ENCODE results near the gene FBXO17. TPM values are rescaled to one million over a fixed set of nuclear protein-coding genes. Genes with fewer than 3 reads are reported as not detected.

FBXO17 gene
- total RNA-seq, 1 donor from 2014 or later, result 30.0 TPM

DNA sequence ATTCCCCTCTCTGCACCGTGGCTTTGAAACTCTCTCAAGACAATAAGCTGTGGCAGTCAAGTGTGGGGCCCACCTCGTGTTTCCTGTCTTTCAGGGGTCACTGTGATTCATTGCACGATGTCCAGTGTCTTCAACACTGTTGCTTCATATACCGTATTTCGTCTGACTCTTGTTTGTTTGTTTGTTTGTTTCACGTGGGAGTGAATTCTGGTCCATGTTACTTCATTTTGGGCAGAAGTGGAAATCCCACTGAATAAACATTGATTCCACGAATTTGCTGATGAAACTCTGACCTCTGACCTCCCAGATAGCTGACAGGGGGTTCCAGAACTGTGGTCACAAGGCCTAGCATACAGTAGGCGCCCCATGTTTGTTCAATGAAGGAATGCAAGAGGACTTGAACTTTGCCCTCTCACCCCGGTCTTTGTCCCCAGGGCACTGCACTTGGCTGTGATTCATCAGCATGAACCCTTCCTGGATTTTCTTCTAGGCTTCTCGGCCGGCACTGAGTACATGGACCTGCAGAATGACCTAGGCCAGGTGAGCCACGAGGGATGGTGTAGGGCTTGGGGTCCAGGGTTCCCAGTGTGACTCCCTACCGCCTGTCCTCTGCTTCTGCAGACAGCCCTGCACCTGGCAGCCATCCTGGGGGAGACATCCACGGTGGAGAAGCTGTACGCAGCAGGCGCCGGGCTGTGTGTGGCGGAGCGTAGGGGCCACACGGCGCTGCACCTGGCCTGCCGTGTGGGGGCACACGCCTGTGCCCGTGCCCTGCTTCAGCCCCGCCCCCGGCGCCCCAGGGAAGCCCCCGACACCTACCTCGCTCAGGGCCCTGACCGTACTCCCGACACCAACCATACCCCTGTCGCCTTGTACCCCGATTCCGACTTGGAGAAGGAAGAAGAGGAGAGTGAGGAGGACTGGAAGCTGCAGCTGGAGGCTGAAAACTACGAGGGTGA lies 70.7 kb downstream of the FBXO17 start:
- no peak for ATAC-seq
- DNase-seq (ENCODE audit: low spot score), result no peak
- intact Hi-C loops (cut with DNase I), result loop anchor here (1.0 kb wide), 1 partner anchor 361 kb away; no protein-coding TSS in a partner anchor

DNA sequence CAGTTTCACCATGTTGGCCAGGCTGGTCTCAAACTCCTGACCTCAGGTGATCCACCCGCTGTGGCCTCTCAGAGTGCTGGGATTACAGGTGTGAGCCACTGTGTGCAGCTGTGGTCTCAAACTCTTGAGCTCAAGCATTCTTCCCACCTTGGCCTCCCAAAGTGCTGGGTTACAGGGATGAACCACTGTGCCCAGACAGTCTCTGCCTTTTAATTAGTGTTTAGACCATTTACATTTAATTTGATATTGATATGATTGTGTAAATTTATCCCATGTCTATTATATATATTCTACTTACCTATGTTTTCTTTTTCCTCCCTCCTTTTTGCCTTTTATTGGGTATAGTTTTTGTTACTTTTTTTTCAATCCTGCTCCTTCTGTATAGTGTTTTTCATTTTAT lies 73.9 kb downstream of the FBXO17 start:
- DNase-seq (ENCODE audit: low spot score) (no peak), ATAC-seq (no peak)
- intact Hi-C loops (cut with DNase I), result no loop called here

DNA sequence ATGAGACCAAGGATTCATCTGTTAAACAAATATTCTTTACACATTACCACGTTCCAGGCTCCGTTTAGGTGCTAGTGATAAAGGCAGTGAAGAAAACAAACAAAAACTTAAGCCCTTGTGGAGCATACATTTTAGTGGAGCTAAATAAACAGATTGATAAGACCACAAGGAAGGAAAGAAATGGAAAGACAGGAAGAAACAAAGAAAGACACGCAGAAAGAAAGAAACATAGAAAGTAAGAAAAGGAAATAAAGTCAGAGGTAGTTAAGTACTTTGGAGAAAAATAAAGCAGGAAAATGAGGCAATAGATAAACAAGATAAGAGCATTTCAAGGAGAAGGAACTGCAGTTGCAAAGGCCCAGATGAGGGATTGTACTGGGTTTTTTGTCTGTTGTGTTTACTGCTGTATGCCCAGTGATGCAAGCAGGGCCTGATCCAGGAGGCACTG lies 74.8 kb downstream of the FBXO17 start:
- ATAC-seq (no peak), DNase-seq (ENCODE audit: low spot score) (no peak)
- intact Hi-C loops (cut with DNase I), result no loop called here

DNA sequence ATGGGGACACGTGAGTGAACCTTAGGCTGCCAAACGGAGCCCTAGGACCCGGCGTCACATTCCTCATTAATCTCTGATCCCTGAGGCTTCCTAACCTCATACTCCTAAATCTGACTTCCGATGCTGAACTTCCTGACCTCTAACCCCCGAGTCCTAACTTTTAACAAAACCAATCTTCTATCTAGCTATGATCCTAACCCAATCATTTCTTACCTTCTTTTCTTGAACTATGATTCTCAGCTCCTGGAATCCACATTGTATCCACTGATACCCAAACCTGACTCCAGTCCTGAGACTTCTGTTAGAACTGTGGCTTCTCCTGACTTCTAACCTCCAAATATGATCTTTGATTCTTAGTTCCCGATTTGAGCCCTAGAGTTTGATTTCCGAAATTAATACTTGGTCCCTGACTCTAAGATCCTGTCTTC lies 75.3 kb downstream of the FBXO17 start:
- ATAC-seq, result no peak

DNA sequence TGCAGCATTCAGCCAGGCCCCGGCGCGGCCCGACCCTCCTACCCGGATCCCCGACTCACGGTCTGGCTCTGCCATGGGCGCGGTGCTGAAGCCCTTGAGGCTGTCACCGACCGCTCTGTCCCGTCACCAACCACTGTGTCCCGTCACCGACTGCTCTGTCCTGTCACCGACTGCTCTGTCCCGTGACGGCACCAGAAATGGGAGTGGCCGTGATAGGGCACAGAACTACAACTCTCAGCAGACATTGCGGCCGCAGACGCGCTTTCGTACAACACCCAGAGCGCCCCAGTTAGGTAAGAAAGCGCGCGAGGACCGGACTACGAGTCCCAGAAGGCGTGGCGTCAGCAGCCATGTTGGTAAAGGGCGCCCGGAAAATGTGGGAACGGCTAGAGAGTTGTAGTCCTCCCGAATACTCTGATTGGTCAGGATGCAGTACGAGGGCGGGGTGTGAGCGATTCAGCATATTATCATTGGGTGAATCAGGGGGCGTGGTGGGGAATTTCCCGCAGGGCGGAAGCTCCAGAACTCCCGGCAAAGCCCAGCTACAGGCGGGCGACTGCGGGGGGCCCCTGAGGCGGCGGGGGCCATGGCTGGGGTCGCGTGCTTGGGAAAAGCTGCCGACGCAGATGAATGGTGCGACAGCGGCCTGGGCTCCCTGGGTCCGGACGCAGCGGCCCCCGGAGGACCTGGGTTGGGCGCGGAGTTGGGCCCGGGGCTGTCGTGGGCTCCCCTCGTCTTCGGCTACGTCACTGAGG lies 75.9 kb downstream of the FBXO17 start, which contains the start of the genes NFKBIB and SIRT2:
TSS of gene NFKBIB (plus strand) at position 523 of the 755 bp plus-strand sequence. CDS start at position 587, 64 bp downstream.
TSS of gene SIRT2 (minus strand) at position 172 of the 755 bp plus-strand sequence. CDS start at position 75, 97 bp downstream.
- intact Hi-C loops (cut with DNase I), result no loop called here
- ATAC-seq, result peak; percentile 99
- peak; percentile 99 for DNase-seq (ENCODE audit: low spot score)

More for the DNA sequence above, 75.3 kb downstream of the FBXO17 start:
- intact Hi-C loops (cut with DNase I), result no loop called here
- no peak for DNase-seq (ENCODE audit: low spot score)

DNA sequence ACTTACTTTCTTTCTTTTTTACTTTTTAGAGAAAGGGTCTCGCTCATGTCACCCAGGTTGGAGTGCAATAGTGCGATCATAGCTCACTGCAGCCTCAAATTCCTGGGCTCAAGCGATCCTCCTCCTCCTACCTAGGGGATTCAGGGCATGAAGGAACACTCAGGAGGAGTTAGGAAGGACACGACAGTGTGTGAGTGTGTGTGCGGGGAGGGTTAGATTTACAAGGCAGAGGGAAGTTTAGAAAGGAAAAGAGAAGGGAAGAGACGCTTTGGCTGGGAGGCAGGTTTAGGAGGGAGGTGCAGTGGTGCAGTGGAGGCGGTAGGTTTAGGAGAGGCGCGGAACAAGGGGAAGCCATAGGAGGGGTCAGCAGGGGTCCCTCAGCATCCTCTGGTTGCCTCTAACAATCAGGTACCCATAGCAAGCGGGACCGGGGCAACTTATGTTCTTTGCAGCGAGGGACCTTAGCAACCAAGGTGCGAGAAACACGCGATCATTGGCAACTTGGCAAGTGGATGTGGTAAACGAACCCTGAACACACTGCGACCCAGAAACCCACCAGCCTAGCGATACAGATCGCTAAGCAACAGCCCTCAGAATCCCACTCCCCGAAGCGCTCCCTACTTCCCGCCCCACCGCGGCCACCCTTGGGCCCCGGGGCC lies 76.6 kb downstream of the FBXO17 start:
- intact Hi-C loops (cut with DNase I), result no loop called here
- DNase-seq (ENCODE audit: low spot score), result no peak
- ATAC-seq, result peak; percentile 8

DNA sequence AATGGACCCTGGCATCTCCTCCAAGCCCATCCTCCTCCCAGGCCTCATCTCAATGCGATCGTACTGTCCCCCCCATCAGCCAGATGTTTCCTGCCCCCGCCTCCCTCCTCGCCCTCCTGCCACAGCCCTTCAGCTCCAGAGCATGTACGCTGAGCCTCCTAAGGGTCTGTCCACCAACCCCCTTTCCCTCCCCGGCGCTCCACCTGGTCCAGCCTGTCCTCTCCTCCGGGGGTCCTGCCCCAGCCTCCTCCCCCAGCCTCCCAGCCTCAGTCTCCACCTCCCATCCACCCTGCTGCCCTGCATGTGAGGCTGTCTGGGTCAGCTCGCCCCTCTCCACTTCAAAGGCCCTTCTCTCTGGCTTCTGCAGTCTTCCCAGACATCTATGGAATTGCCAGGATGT lies 80.6 kb downstream of the FBXO17 start:
- no peak for ATAC-seq
- intact Hi-C loops (cut with DNase I), result no loop called here
- DNase-seq (ENCODE audit: low spot score), result no peak

DNA sequence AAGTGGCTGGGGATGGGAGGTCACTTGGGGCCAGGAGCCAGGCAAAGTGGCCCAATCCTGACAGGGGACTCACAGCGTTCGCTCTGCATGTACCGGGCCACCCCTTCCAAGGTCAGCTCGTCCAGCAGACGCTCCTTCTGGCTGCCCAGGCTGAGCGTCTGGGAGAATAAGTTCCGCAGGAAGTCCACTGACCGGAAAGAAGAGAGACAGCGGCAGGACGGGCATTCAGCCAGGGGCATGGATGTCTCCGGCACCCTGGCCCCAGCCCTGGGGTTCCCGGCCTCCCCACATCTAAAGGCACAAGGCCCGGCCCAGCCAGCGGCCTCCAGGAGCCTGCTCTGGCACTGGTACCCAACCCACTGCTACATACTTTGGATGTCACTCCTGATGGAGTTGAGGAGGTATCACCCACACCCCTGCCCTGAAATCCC lies 82.2 kb downstream of the FBXO17 start:
- intact Hi-C loops (cut with DNase I), result no loop called here
- ATAC-seq (no peak), DNase-seq (ENCODE audit: low spot score) (no peak)

DNA sequence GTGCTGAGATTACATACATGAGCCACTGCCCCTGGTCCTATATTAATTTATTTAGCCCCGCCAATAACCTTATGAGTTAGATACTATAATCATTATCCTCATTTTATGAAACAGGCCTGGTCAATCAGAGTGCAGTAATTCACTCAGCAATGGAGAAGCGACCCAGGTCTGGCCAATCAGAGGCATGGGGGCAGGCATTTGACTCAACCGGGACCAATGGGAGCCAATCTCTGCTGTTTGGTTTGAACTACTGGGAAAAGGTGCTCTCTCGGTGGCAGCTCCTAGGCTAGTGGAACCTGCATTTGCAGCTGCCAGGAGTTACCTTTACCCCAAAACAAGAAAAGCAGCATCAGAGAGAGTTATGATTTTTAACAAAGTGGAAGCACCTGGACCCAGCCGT lies 82.7 kb downstream of the FBXO17 start:
- DNase-seq (ENCODE audit: low spot score) (no peak), ATAC-seq (no peak)
- intact Hi-C loops (cut with DNase I), result no loop called here

DNA sequence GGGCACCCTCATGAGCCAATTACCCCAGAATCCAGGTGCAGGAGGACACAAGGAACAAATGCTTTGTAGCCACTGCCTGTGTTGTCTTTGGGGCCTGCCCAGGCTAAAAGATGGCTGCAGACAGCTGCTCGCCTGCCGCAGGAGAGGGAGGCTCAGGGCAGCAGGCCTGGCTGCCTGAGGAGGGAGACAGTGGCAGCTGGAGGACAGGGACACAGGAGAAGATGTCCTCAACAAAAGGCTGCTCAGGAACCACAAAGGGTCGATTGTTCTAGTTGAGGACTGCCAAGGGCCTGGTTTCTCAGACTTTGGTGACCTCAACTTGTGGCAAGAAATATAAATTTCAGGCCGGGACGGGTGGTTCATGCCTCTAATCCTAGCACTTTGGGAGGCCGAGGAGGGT lies 83.8 kb downstream of the FBXO17 start:
- DNase-seq (ENCODE audit: low spot score) (no peak), ATAC-seq (no peak)
- intact Hi-C loops (cut with DNase I), result no loop called here

Other genes with a start within 250 kb of the FBXO17 start
- 5.6 TPM for gene CAPN12, start 231.3 kb downstream of the FBXO17 start, total RNA-seq
- not detected for gene LGALS7, start 202.2 kb downstream of the FBXO17 start, total RNA-seq
- not detected for gene LGALS7B, start 186.5 kb downstream of the FBXO17 start, total RNA-seq
- 1.3 TPM for gene LGALS4, start 162.8 kb downstream of the FBXO17 start, total RNA-seq
- 106 TPM for gene ECH1, start 143.9 kb downstream of the FBXO17 start, total RNA-seq
- 192 TPM for gene HNRNPL, start 125.8 kb downstream of the FBXO17 start, total RNA-seq
- gene RINL, start 97.5 kb downstream of the FBXO17 start, total RNA-seq, result 9.6 TPM
- 86.4 TPM for gene SIRT2, start 76.1 kb downstream of the FBXO17 start, total RNA-seq
- gene NFKBIB, start 75.8 kb downstream of the FBXO17 start, total RNA-seq, result 14.6 TPM
- gene CCER2, start 63.6 kb downstream of the FBXO17 start, total RNA-seq, result 0.80 TPM
- 17.9 TPM for gene SARS2, start 45.0 kb downstream of the FBXO17 start, total RNA-seq
- 12.1 TPM for gene MRPS12, start 44.8 kb downstream of the FBXO17 start, total RNA-seq
- gene FBXO27, start 56.8 kb upstream of the FBXO17 start, total RNA-seq, result 13.4 TPM
- gene ACP7, start 108.6 kb upstream of the FBXO17 start, total RNA-seq, result 1.6 TPM
- 43.5 TPM for gene PAK4, start 150.0 kb upstream of the FBXO17 start, total RNA-seq
- gene NCCRP1, start 221.2 kb upstream of the FBXO17 start, total RNA-seq, result not detected
- not detected for gene SYCN, start 228.5 kb upstream of the FBXO17 start, total RNA-seq

Measured in sciatic nerve (tissue), 2 donors.